Ascending aorta (tissue), 2 donors: ENCODE measurements around the gene PRKCQ. TPM values are rescaled to one million over a fixed set of nuclear protein-coding genes. Genes with fewer than 3 reads are reported as not detected.

Source experiments
- DNase-seq, 2 donors: peaks; one replicate each; pipeline ENCODE4 v3.0.0-alpha.2; 2019; ENCODE audit warnings: low spot score in 2 of 2
- H3K27ac ChIP-seq, 2 donors: fragments of 200-600 bp; sonication (generic); one replicate each; pipeline ENCODE4 v1.5.1; 2016 to 2017; ENCODE audit warnings: mild to moderate bottlenecking in 1 of 2
- H3K27me3 ChIP-seq: fragments of 200-600 bp; sonication (generic); one replicate; pipeline ENCODE4 v1.5.1; 2017
- H3K36me3 ChIP-seq, 2 donors: fragments of 200-600 bp; sonication (generic); one replicate each; pipeline ENCODE4 v1.5.1; 2016
- H3K4me1 ChIP-seq, 2 donors: fragments of 200-600 bp; sonication (generic); one replicate each; pipeline ENCODE4 v1.5.1; 2016 to 2017; ENCODE audit warnings: mild to moderate bottlenecking in 1 of 2
- H3K4me3 ChIP-seq, 2 donors: fragments of 200-600 bp; sonication (generic); one replicate each; pipeline ENCODE4 v1.5.1; 2016 to 2017; ENCODE audit warnings: mild to moderate bottlenecking in 1 of 2
- H3K9me3 ChIP-seq, 2 donors: fragments of 200-600 bp; sonication (generic); one replicate each; pipeline ENCODE4 v1.5.1; 2016
- intact Hi-C: fragments of 100-400 bp; cut with DNase I; formaldehyde crosslinking; loops from one replicate; pipeline ENCODE4 v1.15.1; 2023
- total RNA-seq: library from RNA; depleted of rRNA; stranded (reverse); fragments of >200 nt; gene quantifications from one replicate; pipeline ENCODE4 v1.1.0, GENCODE V29; 2016
- TF ChIP-seq, protein P1 (sequence below), 3 experiments: fragments of 200-600 bp in 2 of 3; fragments of 450-650 bp in 1 of 3; sonication (generic) in 2 of 3; IDR thresholded peaks; one replicate each; pipeline ENCODE4 v1.5.1; 2016 to 2019; ENCODE audit warnings: antibody characterized with exemption in 3 of 3, mild to moderate bottlenecking in 1 of 3, moderate library complexity in 1 of 3

PRKCQ gene
- total RNA-seq, 1 donor from 2014 or later: not detected

DNA sequence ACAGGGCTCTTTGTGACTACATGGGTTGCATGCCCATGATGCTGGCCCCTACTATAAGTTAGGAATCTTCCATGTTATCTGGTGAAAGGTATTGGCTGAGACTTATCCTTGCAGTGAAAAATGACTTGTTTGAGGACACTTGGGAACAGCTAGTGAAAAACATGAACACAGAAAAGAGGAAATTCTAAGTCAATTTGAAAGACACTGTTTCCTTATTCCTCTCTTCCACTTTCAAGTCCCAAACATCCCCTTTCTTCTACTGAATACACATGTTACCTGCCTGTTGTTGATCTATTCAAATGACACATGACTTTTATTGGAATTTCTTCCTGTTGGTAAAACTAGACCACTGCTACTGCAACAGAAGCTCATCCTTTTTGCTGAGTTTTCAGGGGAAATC is 29.5 kb upstream of the PRKCQ start:
- no peak for DNase-seq
- Histone ChIP-seq H3K27me3 (no peaks in the 10 kb centered on the region), H3K9me3 (no peaks in the 10 kb centered on the region)

GRCh38 chr10:6607778-6608177 is 27.7 kb upstream of the PRKCQ start:
- Histone ChIP-seq H3K4me3 (no peak overlapping the region), H3K4me1 (no peaks in the 10 kb centered on the region), H3K36me3 (no peaks in the 10 kb centered on the region), H3K27me3 (no peaks in the 10 kb centered on the region), H3K27ac (no peak overlapping the region), H3K9me3 (no peaks in the 10 kb centered on the region)
- DNase-seq: no peak
- TF ChIP-seq, protein P1, sequence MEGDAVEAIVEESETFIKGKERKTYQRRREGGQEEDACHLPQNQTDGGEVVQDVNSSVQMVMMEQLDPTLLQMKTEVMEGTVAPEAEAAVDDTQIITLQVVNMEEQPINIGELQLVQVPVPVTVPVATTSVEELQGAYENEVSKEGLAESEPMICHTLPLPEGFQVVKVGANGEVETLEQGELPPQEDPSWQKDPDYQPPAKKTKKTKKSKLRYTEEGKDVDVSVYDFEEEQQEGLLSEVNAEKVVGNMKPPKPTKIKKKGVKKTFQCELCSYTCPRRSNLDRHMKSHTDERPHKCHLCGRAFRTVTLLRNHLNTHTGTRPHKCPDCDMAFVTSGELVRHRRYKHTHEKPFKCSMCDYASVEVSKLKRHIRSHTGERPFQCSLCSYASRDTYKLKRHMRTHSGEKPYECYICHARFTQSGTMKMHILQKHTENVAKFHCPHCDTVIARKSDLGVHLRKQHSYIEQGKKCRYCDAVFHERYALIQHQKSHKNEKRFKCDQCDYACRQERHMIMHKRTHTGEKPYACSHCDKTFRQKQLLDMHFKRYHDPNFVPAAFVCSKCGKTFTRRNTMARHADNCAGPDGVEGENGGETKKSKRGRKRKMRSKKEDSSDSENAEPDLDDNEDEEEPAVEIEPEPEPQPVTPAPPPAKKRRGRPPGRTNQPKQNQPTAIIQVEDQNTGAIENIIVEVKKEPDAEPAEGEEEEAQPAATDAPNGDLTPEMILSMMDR (IDR thresholded peaks at IDR 0.05): no peak
- intact Hi-C loops: no loop called here

More for the DNA sequence above, 29.5 kb upstream of the PRKCQ start:
- TF ChIP-seq, protein P1 (IDR thresholded peaks at IDR 0.05): no peak
- H3K4me1 ChIP-seq: no peaks in the 10 kb centered on the region
- H3K4me3 ChIP-seq: no peak overlapping the region
- H3K36me3 ChIP-seq: no peaks in the 10 kb centered on the region
- intact Hi-C loops: no loop called here
- H3K27ac ChIP-seq: no peak overlapping the region

DNA sequence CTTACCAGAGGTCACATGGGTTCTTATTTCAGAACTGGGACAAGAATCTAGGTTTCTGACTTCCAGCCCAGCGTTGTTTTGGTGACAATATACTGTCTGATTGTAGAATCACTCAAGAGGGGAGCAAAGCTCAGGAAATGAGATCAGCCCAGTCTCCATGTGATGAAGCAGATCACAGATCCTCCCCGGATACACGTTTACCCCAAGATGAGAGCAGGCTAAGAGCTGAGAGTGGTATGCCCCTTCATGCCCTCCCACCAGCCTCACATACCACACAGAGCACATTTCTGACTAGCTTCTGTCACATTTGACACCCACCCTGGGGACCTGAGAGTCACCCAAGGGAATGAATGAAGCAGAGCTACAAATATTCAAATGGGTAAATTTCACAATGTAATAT is 27.1 kb upstream of the PRKCQ start:
- Histone ChIP-seq H3K27me3 (no peaks in the 10 kb centered on the region), H3K4me3 (no peak overlapping the region), H3K9me3 (no peaks in the 10 kb centered on the region), H3K36me3 (no peaks in the 10 kb centered on the region), H3K4me1 (no peaks in the 10 kb centered on the region), H3K27ac (no peak overlapping the region)
- DNase-seq: no peak
- intact Hi-C loops: no loop called here
- TF ChIP-seq, protein P1 (IDR thresholded peaks at IDR 0.05): no peak

DNA sequence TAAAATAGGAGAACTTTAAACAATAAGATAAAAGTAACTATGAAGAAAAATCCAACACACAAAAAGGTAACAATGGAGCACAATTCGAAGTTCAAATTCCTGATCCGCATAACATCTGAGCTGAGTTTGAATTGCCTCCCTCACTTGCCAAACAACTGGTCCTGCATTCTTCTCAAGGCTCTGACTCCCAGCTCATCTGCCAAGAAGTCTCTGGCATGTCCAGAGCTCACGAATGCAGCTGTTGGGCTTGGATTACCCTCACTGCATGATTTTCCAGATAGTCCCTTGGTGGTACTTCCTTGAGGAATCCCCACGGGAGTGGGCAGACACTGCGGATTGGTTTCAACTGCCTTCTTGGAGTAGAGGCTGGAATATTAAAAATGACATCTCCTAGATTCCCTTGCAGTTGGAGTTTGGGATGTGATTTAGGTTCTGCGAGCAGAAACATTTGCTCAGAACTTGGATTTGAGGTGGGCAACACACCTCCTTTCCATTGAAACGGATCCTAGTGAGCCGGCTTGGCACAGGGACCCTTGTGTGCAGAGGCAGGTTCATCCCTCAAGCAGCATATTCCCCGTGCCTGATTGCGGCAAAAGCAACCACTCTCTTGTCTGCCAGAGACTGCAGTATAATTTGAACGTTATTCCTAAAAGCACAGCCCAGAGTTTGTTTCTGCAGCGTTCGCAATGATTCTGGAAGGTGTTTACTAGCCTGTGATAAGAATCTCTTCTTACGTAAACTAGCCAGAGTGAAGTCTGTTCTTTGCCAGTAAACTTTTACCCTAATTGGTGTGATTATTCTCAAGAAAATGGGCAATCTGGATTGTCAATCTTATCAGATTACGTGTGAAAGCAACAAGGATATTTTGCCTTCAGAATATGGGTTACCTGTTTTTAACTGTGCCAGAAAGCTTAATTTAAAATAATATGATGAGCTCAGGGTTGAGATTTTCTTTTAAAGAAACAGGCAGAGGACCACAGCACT is 23.4 kb upstream of the PRKCQ start:
- Histone ChIP-seq H3K9me3 (no peaks in the 10 kb centered on the region), H3K4me3 (no peak overlapping the region), H3K27me3 (no peaks in the 10 kb centered on the region), H3K36me3 (no peaks in the 10 kb centered on the region), H3K4me1 (no peaks in the 10 kb centered on the region), H3K27ac (no peak overlapping the region)
- TF ChIP-seq, protein P1 (IDR thresholded peaks at IDR 0.05): no peak
- intact Hi-C loops: no loop called here
- DNase-seq: no peak

- no peaks in the 10 kb centered on the region for H3K36me3 ChIP-seq
- H3K9me3 ChIP-seq: no peaks in the 10 kb centered on the region
- no peak overlapping the region for H3K27ac ChIP-seq
- H3K27me3 ChIP-seq: no peaks in the 10 kb centered on the region
- DNase-seq: no peak
- H3K4me1 ChIP-seq: no peaks in the 10 kb centered on the region
- H3K4me3 ChIP-seq: no peak overlapping the region
- intact Hi-C loops: no loop called here
- TF ChIP-seq, protein P1 (IDR thresholded peaks at IDR 0.05): no peak
Observed at GRCh38 chr10:6602700-6603084, 22.6 kb upstream of the PRKCQ start.
